T-helper 1 cell treated with Interleukin-12 subunit alpha and Interleukin-12 subunit beta and Interleukin-4 antibody, amounts not matched to agents 30 μg/mL and 1 μg/mL, for 36 hours (primary cell): ENCODE data around the gene TMEM38B.

Source experiments
- H3K27ac Mint-ChIP-seq: one replicate; pipeline ENCODE4 v1.8.0; 2021; ENCODE audit warnings: mild to moderate bottlenecking, mixed read lengths
- H3K27me3 Mint-ChIP-seq: one replicate; pipeline ENCODE4 v1.8.0; 2021; ENCODE audit warnings: low read depth, mixed read lengths
- H3K36me3 Mint-ChIP-seq: one replicate; pipeline ENCODE4 v1.8.0; 2021; ENCODE audit warnings: low read depth, mixed read lengths
- H3K4me1 Mint-ChIP-seq: one replicate; pipeline ENCODE4 v1.8.0; 2021; ENCODE audit warnings: low read depth, mixed read lengths
- H3K4me3 Mint-ChIP-seq: one replicate; pipeline ENCODE4 v1.8.0; 2021; ENCODE audit warnings: mild to moderate bottlenecking, moderate library complexity, mixed read lengths
- H3K9me3 Mint-ChIP-seq: one replicate; pipeline ENCODE4 v1.8.0; 2021; ENCODE audit warnings: mixed read lengths

Gene TMEM38B, protein sequence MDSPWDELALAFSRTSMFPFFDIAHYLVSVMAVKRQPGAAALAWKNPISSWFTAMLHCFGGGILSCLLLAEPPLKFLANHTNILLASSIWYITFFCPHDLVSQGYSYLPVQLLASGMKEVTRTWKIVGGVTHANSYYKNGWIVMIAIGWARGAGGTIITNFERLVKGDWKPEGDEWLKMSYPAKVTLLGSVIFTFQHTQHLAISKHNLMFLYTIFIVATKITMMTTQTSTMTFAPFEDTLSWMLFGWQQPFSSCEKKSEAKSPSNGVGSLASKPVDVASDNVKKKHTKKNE

DNA sequence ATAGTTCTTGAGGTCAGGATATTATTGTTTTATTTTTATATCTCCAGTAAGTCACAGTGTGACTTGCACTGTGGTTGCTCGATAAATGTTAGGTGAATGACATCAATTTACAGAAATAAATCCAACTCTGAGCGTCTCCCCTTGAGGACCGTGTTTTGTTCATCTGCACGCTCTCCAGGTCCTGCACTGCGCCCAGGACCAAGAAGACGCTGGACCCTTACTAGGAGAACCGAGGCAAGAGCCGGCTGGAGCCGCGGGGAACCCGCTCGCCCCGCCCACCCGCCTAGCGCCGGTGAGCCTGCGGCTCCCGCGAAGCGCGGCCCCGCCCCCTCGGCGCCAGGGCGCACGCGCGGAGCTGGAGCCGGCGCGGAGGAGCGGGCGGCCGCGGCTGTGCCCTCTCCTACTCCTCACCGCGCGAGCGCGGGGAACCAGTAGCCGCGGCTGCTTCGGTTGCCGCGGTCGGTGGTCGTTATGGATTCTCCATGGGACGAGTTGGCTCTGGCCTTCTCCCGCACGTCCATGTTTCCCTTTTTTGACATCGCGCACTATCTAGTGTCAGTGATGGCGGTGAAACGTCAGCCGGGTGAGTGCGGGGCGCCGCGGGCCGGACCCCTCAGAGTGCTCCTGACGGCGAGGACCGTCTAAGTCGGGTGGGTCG, at the start of gene TMEM38B:
Gene TMEM38B (plus strand): TSS at position 352 of the 658 bp plus-strand sequence. CDS start 120 bp downstream, at position 472.
- H3K4me3 Mint-ChIP-seq = peak within 1 kb of the TSS; percentile 86
- peaks cover 12% of the 10 kb centered on the region for H3K4me1 Mint-ChIP-seq
- no peaks in the 10 kb centered on the region for H3K36me3 Mint-ChIP-seq
- H3K27me3 Mint-ChIP-seq = peaks cover 34% of the 10 kb centered on the region
- no peaks in the 10 kb centered on the region for H3K9me3 Mint-ChIP-seq
- peak within 1 kb of the TSS; percentile 52 for H3K27ac Mint-ChIP-seq

DNA sequence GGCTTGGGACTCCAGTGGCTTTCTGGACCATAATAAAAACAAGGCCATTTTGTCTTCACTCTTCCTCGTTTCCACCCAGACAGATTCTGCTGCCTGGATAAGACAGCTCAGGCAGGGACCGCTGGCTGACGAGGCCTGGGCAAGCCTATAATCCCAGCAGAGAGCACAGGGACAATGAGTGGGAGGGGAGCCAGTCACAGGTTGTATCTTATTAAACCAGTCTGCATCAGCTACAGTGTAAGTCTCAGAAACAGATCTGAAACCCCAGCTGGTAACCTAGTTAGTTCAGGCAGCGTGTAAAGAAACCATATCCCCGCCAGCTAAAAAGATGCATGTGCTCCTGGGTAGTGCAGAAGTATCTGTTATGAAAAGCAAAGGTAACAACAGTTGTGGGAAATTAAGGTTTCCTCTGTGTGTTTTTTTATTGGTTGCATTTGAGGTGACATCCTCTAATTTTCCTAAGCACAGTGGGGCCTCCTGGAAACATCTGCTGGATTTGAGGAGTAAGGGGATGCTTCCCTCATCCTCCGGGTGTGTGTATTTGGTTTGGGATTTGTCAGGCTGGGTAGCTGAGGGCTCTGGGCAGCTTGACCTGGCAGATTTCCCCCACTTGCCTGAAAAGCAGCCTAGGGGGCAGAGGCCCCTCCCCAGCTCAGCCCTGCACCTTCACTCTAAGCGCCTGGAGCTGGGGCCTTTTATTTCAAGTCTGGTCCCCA, 47.3 kb upstream of the TMEM38B start:
- Mint-ChIP-seq H3K4me1 (no peaks in the 10 kb centered on the region), H3K36me3 (no peaks in the 10 kb centered on the region), H3K27me3 (no peaks in the 10 kb centered on the region), H3K9me3 (no peaks in the 10 kb centered on the region), H3K4me3 (no peak overlapping the region), H3K27ac (no peak overlapping the region)

DNA sequence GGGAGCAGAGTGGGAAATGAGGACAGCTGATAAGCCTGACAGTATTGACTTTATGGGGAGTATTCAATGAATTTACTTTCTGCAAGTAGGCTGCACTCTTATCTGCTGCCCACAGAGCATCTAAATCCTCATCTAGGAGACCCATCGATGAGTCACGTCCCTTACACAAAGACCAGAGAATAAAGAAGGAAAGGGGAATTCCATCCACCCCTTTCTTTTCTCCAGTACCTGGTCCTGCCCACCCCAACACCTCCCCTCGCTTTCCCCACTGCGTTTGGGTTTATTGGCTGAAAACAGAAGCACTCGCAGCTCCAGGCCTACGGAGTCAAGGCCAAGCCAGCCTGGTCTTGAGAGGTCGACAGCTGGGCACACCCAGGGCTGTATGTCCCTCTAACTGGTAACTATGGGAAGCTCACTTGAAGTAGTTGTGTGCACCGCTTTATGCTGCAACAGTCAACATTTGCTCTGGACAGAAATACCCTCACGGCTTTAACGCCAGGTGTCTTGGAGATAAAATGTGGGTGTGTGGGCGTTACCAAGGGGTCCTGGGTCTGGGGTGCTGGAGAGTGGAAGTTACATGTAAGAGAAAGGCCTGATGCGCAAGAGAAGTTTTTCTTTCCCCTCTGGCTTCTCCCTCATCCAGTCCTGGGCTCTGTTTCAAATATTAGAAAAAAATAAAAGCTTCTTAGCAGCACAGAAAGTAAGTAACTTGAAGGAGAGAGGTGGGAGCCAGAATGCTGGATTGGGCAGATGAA, 46.6 kb upstream of the TMEM38B start:
- no peak overlapping the region for H3K4me3 Mint-ChIP-seq
- no peaks in the 10 kb centered on the region for H3K4me1 Mint-ChIP-seq
- no peaks in the 10 kb centered on the region for H3K9me3 Mint-ChIP-seq
- no peaks in the 10 kb centered on the region for H3K27me3 Mint-ChIP-seq
- no peaks in the 10 kb centered on the region for H3K36me3 Mint-ChIP-seq
- H3K27ac Mint-ChIP-seq = no peak overlapping the region

DNA sequence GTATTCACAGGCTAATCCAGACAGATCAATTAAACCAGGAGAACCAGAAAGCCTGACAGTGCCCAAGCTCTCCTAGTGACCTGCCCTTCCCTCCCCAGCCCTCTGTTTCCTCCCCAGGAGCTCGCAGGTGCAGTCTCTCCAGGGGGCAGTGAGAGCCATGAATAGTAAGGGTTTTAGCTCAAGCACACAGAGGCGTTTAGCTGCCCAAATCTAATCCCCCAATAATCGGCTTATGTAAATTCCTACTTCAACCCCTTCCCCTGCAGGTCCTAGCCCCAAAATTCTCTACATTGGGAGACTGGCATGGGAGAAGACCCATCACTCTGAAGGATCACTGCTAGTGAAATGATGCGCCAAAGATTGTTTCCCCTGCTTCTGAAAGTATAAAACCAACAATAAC, 42.5 kb upstream of the TMEM38B start:
- Mint-ChIP-seq H3K27me3 (peaks cover 25% of the 10 kb centered on the region), H3K4me3 (no peak overlapping the region)

DNA sequence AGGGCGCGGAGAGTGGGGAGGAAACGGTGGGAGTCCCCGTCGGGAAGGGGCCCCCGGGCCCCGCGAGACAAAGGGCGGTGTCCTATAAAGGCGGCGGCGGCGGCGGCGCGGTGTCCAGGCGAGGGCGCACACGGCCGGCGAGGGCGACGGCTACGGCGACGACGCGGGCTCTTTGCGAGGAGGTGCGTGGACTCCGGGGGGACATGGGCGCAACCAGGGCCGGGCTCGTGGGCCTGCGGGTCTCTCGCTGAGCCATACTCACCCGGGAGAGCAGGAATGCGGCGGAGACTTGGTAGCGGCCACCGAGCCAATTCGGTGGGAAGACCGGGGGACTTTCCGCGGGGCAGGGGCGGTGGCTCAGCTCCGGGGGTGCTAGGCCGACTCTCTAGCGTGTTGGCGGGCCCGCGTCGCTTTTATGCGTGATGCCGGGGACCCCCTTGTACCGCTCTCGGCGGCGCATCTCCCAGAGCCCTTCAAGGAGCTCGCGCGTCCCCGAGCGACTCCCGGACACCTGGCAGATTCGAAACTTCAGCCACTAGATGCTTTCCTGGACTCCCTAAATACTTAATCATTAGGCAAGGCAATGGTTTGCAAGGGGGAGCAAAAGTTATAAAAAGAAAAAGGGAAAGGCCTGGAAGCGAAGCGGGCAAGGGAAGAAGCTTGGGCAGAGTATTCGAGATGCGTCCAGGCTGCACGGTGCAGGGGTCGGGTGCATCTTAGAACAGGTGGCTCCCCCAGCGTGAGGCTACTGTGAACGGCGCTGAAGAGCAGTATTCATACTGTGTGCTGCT, 38.0 kb upstream of the TMEM38B start:
- H3K4me3 Mint-ChIP-seq = peak overlapping the region; percentile 78
- H3K27me3 Mint-ChIP-seq = peaks cover 40% of the 10 kb centered on the region
- peaks cover 4% of the 10 kb centered on the region for H3K4me1 Mint-ChIP-seq
- H3K36me3 Mint-ChIP-seq = no peaks in the 10 kb centered on the region
- no peak overlapping the region for H3K27ac Mint-ChIP-seq
- H3K9me3 Mint-ChIP-seq = no peaks in the 10 kb centered on the region

More for the DNA sequence above, 42.5 kb upstream of the TMEM38B start:
- peaks cover 4% of the 10 kb centered on the region for H3K4me1 Mint-ChIP-seq
- no peaks in the 10 kb centered on the region for H3K9me3 Mint-ChIP-seq
- H3K36me3 Mint-ChIP-seq = no peaks in the 10 kb centered on the region
- H3K27ac Mint-ChIP-seq = no peak overlapping the region

DNA sequence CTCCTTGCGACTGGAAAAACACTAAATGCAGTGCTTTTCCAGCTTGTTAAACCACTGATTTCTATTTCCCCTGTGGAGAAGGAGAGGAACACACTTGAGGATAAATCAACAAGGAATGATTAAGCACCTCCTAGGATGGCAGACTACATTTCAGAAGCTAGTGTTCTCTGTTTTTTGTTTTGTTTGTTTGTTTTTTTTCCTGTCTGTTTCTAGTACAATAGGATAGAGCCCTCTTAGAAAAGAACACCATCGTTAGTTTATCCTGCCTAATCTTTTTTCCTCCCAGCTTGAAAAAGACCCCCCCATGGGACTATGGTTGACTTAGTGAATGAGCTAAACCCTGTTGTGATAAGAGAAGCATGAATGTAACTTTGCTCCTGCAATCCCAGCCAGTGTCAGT, 36.0 kb upstream of the TMEM38B start:
- H3K36me3 Mint-ChIP-seq = no peaks in the 10 kb centered on the region
- no peak overlapping the region for H3K27ac Mint-ChIP-seq
- peaks cover 40% of the 10 kb centered on the region for H3K27me3 Mint-ChIP-seq
- peaks cover 4% of the 10 kb centered on the region for H3K4me1 Mint-ChIP-seq
- no peaks in the 10 kb centered on the region for H3K9me3 Mint-ChIP-seq
- H3K4me3 Mint-ChIP-seq = no peak overlapping the region

DNA sequence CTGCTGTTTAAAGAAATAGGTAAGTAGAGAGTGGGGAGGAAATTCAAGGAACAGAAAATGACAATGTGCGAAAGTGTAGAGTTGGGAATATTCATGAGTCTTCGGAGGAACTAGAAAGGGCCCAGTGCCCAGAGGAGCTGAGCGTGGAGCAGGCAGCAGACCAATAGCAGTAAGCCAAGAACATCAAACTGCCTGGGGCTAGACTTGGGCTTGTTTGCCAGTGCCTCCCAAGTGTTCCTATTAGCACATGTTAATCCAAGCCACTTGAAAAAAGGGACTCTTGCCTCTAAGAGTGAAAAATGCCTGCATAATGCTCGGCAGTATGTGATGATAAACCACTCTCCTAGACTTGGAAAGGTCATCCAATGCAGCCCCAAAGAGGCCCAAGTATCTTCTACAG, 33.3 kb upstream of the TMEM38B start:
- peaks cover 21% of the 10 kb centered on the region for H3K27me3 Mint-ChIP-seq
- H3K4me1 Mint-ChIP-seq = peaks cover 4% of the 10 kb centered on the region
- H3K27ac Mint-ChIP-seq = no peak overlapping the region

DNA sequence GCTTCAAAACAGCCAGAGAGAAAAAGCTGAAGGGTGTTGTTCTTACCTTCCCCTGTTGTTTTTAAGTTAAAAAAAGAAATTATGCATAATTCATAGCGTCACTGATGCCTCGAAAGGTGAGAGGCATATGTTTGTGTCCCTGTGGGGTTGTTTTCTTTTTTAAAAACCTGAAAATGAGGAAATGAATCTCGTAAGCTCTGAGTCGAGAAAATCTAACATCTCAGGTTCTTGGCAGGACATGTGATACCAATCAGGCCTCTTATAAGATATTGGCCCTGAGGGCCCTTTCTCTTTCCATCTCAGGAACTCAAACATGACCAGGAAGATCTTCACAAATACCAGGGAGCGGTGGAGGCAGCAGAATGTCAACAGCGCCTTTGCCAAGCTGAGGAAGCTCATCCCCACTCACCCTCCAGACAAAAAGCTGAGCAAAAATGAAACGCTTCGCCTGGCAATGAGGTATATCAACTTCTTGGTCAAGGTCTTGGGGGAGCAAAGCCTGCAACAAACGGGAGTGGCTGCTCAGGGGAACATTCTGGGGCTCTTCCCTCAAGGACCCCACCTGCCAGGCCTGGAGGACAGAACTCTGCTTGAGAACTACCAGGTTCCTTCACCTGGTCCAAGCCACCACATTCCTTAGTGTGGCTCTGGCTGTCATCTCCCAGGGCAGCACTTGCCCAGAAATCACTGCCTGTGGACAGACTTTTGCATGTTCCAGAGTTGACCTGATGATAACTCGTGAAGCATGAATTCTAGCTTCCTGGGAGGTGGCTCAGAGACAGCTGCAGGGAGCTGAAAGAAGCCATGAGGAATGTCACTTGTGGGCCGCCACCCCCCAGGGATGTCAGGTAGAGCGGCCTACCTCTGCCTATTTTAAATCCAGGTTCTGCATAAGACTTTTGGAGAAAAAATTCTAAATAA, 31.9 kb upstream of the TMEM38B start, which contains the start of gene TAL2:
Gene TAL2 (plus strand): TSS at position 274 of the 921 bp plus-strand sequence. CDS start 40 bp downstream, at position 314.
- H3K27ac Mint-ChIP-seq = no peak within 1 kb of the TSS
- H3K9me3 Mint-ChIP-seq = no peaks in the 10 kb centered on the region
- H3K4me3 Mint-ChIP-seq = no peak within 1 kb of the TSS
- H3K4me1 Mint-ChIP-seq = no peaks in the 10 kb centered on the region
- no peaks in the 10 kb centered on the region for H3K36me3 Mint-ChIP-seq
- H3K27me3 Mint-ChIP-seq = peaks cover 10% of the 10 kb centered on the region

More for the DNA sequence above, 33.3 kb upstream of the TMEM38B start:
- no peaks in the 10 kb centered on the region for H3K9me3 Mint-ChIP-seq
- H3K36me3 Mint-ChIP-seq = no peaks in the 10 kb centered on the region
- H3K4me3 Mint-ChIP-seq = no peak overlapping the region

DNA sequence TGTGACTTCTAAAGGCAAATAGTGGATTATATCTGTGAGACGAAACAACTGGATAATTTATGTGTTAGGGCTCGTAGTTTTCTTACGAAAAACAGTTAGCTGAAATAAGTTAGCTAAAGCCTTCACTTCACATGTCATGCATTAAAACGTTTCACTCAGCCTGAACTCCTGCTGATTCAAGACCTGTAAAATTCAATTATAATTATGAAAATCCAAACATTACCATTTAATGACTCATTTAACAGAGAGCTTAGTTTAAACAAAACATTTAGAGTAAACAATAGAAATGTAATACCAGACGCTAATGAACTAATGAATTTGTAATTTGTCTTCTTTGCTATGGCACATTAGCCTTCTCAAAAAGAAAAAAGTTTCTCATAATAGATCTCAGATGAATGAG, 30.4 kb upstream of the TMEM38B start:
- H3K27me3 Mint-ChIP-seq = no peaks in the 10 kb centered on the region
- H3K36me3 Mint-ChIP-seq = no peaks in the 10 kb centered on the region
- H3K4me1 Mint-ChIP-seq = no peaks in the 10 kb centered on the region
- no peak overlapping the region for H3K27ac Mint-ChIP-seq
- no peak overlapping the region for H3K4me3 Mint-ChIP-seq
- no peaks in the 10 kb centered on the region for H3K9me3 Mint-ChIP-seq

DNA sequence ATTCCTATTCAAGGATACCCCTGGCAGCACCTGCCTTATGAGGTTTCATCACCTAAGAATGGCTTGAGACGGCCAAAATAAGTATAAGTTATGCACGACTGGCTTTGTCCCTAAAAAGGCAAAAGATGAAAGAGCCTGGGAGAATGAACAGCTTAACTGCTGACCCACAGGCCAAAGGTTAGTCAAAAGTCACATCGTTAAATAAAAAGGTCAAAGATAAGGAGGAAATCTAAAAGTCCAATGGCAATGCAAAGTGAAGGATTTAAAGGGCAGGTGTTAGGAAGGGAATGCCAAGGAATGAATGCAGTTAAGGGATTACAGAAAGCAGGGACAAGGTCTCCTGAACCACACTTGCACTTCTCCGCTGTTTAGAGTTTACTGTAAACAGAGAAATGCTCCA, 26.5 kb upstream of the TMEM38B start:
- Mint-ChIP-seq H3K4me1 (no peaks in the 10 kb centered on the region), H3K4me3 (no peak overlapping the region), H3K9me3 (no peaks in the 10 kb centered on the region), H3K27me3 (peaks cover 6% of the 10 kb centered on the region), H3K27ac (no peak overlapping the region), H3K36me3 (no peaks in the 10 kb centered on the region)

DNA sequence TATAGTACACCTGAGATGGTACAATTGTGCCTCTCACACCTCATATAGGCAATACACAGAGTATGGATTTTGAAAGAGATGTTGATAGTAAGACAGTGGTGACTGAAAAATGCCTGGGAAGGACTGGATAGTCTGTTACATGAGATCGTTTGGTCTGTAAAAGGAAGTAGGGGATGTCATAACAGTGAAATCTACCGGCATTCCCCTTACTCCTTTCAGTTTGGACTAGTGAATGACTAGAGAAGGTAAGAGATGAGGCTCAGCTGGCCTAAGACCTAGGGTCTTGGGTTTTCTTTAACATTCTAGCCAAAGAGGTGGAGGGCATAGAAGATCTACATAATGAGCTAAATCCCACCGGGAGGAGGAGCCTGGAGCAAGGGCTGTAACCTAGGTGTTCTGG, 24.0 kb upstream of the TMEM38B start:
- no peaks in the 10 kb centered on the region for H3K9me3 Mint-ChIP-seq

DNA sequence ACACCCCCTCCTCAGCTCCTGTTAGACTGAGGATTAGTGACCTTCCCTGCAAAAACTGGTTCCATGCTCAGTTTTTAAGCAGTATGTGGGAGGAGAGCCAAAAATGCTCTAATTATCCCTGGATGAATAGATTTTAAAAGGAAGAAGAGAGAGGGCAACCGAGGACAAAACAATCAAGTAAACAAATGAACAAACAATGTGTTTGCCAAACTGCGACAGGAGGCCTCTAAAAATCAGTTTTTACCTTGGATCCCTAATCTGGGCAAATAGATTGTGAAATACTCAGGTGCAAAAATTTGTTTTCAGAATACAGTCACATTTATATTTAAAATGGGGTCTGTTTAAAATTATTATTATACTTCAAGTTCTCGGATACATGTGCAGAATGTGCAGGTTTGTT, 23.6 kb upstream of the TMEM38B start:
- H3K27ac Mint-ChIP-seq = no peak overlapping the region
- no peak overlapping the region for H3K4me3 Mint-ChIP-seq
- no peaks in the 10 kb centered on the region for H3K4me1 Mint-ChIP-seq
- H3K9me3 Mint-ChIP-seq = no peaks in the 10 kb centered on the region
- H3K36me3 Mint-ChIP-seq = no peaks in the 10 kb centered on the region
- H3K27me3 Mint-ChIP-seq = peaks cover 6% of the 10 kb centered on the region

More for the DNA sequence above, 24.0 kb upstream of the TMEM38B start:
- no peak overlapping the region for H3K4me3 Mint-ChIP-seq
- H3K36me3 Mint-ChIP-seq = no peaks in the 10 kb centered on the region
- peaks cover 6% of the 10 kb centered on the region for H3K27me3 Mint-ChIP-seq
- no peaks in the 10 kb centered on the region for H3K4me1 Mint-ChIP-seq
- H3K27ac Mint-ChIP-seq = no peak overlapping the region

DNA sequence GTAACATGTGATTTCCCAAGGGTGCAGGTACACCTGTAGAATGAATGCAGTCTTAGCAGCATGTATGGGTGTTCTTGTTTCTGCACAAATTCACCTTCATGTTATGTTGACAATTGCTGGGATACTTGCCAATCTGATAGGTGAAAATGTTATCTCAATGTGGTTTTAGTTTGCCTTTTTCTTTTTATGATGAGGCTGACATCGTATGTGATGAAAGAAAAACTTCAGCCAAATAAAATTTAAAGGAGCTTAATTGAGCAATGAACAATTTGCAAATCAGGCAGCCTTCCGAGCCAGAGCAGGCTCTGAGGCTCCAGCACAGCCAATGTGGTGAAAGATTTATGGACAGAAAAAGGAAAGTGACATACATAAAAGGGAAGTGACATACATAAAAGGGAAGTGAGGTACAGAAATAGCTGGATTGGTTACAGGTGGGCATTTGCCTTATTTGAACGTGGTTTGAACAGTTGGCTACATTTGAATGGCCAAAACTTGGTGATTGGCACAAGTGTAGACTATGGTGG, 21.6 kb upstream of the TMEM38B start:
- H3K9me3 Mint-ChIP-seq = no peaks in the 10 kb centered on the region
- no peak overlapping the region for H3K27ac Mint-ChIP-seq
- H3K4me3 Mint-ChIP-seq = no peak overlapping the region
- peaks cover 10% of the 10 kb centered on the region for H3K27me3 Mint-ChIP-seq
- no peaks in the 10 kb centered on the region for H3K36me3 Mint-ChIP-seq
- H3K4me1 Mint-ChIP-seq = no peaks in the 10 kb centered on the region
